A549 (cell line): ENCODE data around the gene UVRAG. TPM values are rescaled to one million over a fixed set of nuclear protein-coding genes. Genes with fewer than 3 reads are reported as not detected.
"Not testable (repeated sequence)": the region's sequence is repeated elsewhere in the genome, so short reads cannot be mapped to it uniquely, and the experiment has no call there.

ENCODE experiments used
- ATAC-seq, 2 experiments: fragments of 200-7000 bp in 1 of 2; fragments of >200 bp in 1 of 2; cut with Nextera tagmentation in 1 of 2; cut with Tn5 transposase in 1 of 2; 3 replicates each; pipeline versions ENCODE4 v1.8.0 to v1.9.1; 2018 to 2020; ENCODE audit warnings: mild to moderate bottlenecking in 1 of 2, moderate library complexity in 1 of 2
- CTCF ChIA-PET: fragments of 300-600 bp; sonication (Branson Sonifier 250); formaldehyde crosslinking; extraction: SDS; loops from one replicate; lab custom pipeline; 2021; ENCODE audit warnings: antibody characterized with exemption, inconsistent platforms; lab: Yijun Ruan, JAX
- POLR2A ChIA-PET: fragments of 350-600 bp; formaldehyde crosslinking; extraction: SDS; loops from one replicate; lab custom pipeline; 2021; ENCODE audit warnings: antibody characterized with exemption, inconsistent platforms; lab: Yijun Ruan, JAX
- DNase-seq, 2 experiments: peaks; one replicate each; pipeline versions ENCODE4 v3.0.0 to v3.0.0-alpha.2; 2011 to 2016; ENCODE audit warnings: low read depth in 1 of 2, low spot score in 1 of 2
- FAIRE-seq: peaks from 2 replicates; lab custom pipeline; 2011; peaks lifted over from hg19 to GRCh38; lab: Jason Lieb, UNC
- H3K27ac ChIP-seq, 2 experiments: fragments of >200 bp; sonication (Bioruptor Twin); formaldehyde crosslinking; 3 replicates each; pipeline ENCODE4 v1.5.1; 2016 to 2017
- H3K4me1 ChIP-seq: fragments of >200 bp; sonication (Bioruptor Twin); formaldehyde crosslinking; 3 replicates; pipeline ENCODE4 v1.6.1; 2016
- H3K4me2 ChIP-seq: fragments of >200 bp; sonication (Bioruptor Twin); formaldehyde crosslinking; 3 replicates; pipeline ENCODE4 v1.6.1; 2016
- H3K4me3 ChIP-seq: fragments of >200 bp; sonication (Bioruptor Twin); formaldehyde crosslinking; 3 replicates; pipeline ENCODE4 v1.5.1; 2016
- H3K9me3 ChIP-seq: fragments of >200 bp; sonication (Bioruptor Twin); formaldehyde crosslinking; 3 replicates; pipeline ENCODE4 v1.6.1; 2016
- ATOH8 ChIP-seq: fragments of 250-450 bp; sonication (Bioruptor Pico); IDR thresholded peaks from 2 replicates; pipeline ENCODE4 v1.5.0; 2020; ENCODE audit warnings: low read depth, mild to moderate bottlenecking, moderate library complexity
- CEBPB ChIP-seq, 2 experiments: fragments of >200 bp in 1 of 2; sonication (Bioruptor Twin) in 1 of 2; formaldehyde crosslinking in 1 of 2; IDR thresholded peaks; 2 replicates each; pipeline ENCODE4 v1.6.1; 2012 to 2016
- CTCF ChIP-seq: fragments of >200 bp; sonication (Bioruptor Twin); formaldehyde crosslinking; IDR thresholded peaks from 3 replicates; pipeline ENCODE4 v1.5.1; 2016
- EHMT2 ChIP-seq: fragments of 200-600 bp; sonication (generic); IDR thresholded peaks from 2 replicates; pipeline ENCODE4 v1.6.1; 2016; ENCODE audit warnings: antibody characterized with exemption, low read depth, mild to moderate bottlenecking, moderate library complexity
- ELK1 ChIP-seq: fragments of 150-350 bp; IDR thresholded peaks from 2 replicates; pipeline ENCODE4 v1.6.1; 2014; ENCODE audit warnings: low read depth, mild to moderate bottlenecking, low read length
- FOSB ChIP-seq: fragments of 250-450 bp; sonication (Bioruptor Pico); IDR thresholded peaks from 2 replicates; pipeline ENCODE4 v1.5.0; 2020; ENCODE audit warnings: mild to moderate bottlenecking, moderate library complexity
- FOSL2 ChIP-seq, 2 experiments: fragments of 450-650 bp in 1 of 2; fragments of >200 bp in 1 of 2; sonication (Bioruptor Twin) in 1 of 2; formaldehyde crosslinking; IDR thresholded peaks; 2 replicates each; pipeline versions ENCODE4 v1.5.0 to v1.6.1; 2016 to 2020; ENCODE audit warnings: mild to moderate bottlenecking in 1 of 2, moderate library complexity in 1 of 2
- FOXS1 ChIP-seq: fragments of 250-450 bp; sonication (Bioruptor Pico); IDR thresholded peaks from 2 replicates; pipeline ENCODE4 v1.5.0; 2020; ENCODE audit warnings: mild to moderate bottlenecking, moderate library complexity
- HOXA7 ChIP-seq: fragments of 250-450 bp; sonication (Bioruptor Pico); IDR thresholded peaks from 2 replicates; pipeline ENCODE4 v1.5.0; 2020; ENCODE audit warnings: mild to moderate bottlenecking, moderate library complexity
- HOXB5 ChIP-seq: fragments of 250-450 bp; sonication (Bioruptor Pico); IDR thresholded peaks from 2 replicates; pipeline ENCODE4 v1.5.0; 2020; ENCODE audit warnings: mild to moderate bottlenecking, moderate library complexity
- MYC ChIP-seq: IDR thresholded peaks from 2 replicates; pipeline ENCODE4 v1.6.1; 2012; ENCODE audit warnings: mild to moderate bottlenecking, inconsistent platforms, low read length, improper control_type of control experiment, borderline replicate concordance
- PBX3 ChIP-seq: IDR thresholded peaks from 2 replicates; pipeline ENCODE4 v1.6.1; 2012
- POLR2A ChIP-seq: IDR thresholded peaks from 2 replicates; pipeline ENCODE4 v1.6.1; 2012; ENCODE audit warnings: mild to moderate bottlenecking, low read length
- RARB ChIP-seq: fragments of 250-450 bp; sonication (Bioruptor Pico); IDR thresholded peaks from 2 replicates; pipeline ENCODE4 v1.8.0; 2021; ENCODE audit warnings: mild to moderate bottlenecking, moderate library complexity
- RCOR1 ChIP-seq: fragments of 150-350 bp; IDR thresholded peaks from 2 replicates; pipeline ENCODE4 v1.6.1; 2014; ENCODE audit warnings: antibody characterized with exemption, low read length, low read depth
- REST ChIP-seq: fragments of 200-600 bp; sonication (generic); IDR thresholded peaks from 2 replicates; pipeline ENCODE4 v1.6.1; 2016; ENCODE audit warnings: antibody characterized with exemption, mild to moderate bottlenecking, moderate library complexity
- SMC3 ChIP-seq: fragments of >200 bp; sonication (Bioruptor Twin); formaldehyde crosslinking; IDR thresholded peaks from 3 replicates; pipeline ENCODE4 v1.6.1; 2018; ENCODE audit warnings: inconsistent platforms
- TFCP2L1 ChIP-seq: fragments of 250-450 bp; sonication (Bioruptor Pico); IDR thresholded peaks from 2 replicates; pipeline ENCODE4 v1.5.0; 2021; ENCODE audit warnings: mild to moderate bottlenecking
- TP53 ChIP-seq: fragments of 250-450 bp; sonication (Bioruptor Pico); IDR thresholded peaks from 2 replicates; pipeline ENCODE4 v1.5.0; 2021; ENCODE audit warnings: mild to moderate bottlenecking, moderate library complexity
- ZC3H11A ChIP-seq: fragments of 450-650 bp; IDR thresholded peaks from 2 replicates; pipeline ENCODE4 v1.6.1; 2014; ENCODE audit warnings: antibody characterized with exemption, mild to moderate bottlenecking
- ZSCAN20 ChIP-seq: fragments of 250-450 bp; sonication (Bioruptor Pico); IDR thresholded peaks from 2 replicates; pipeline ENCODE4 v1.8.0; 2022; ENCODE audit warnings: mild to moderate bottlenecking, moderate library complexity
- WGBS: methylation state at CpG from one replicate; pipeline ENCODE4 v1.1.6; 2017; ENCODE audit errors: missing lambda C conversion rate; 5-methylcytosine and 5-hydroxymethylcytosine counted together
- polyA plus RNA-seq, 4 experiments: library from polyadenylated mRNA; depleted of rRNA in 3 of 4; stranded (reverse); fragments of >200 nt; fragmentation: RNase III in 1 of 4; extraction: RNeasy Plus Mini Kit Qiagen cat#74134 plus additional on column Dnase treatment in 1 of 4; gene quantifications; 2 replicates in 3 of 4; 3 replicates in 1 of 4; pipeline ENCODE4 v1.2.3, GENCODE V29; 2011 to 2017

Gene UVRAG
- polyA plus RNA-seq, 2 of the 4 experiments (the other 2 are of a cell fraction), result 6.1 to 14.1 TPM

- DNase-seq (no peak), ATAC-seq (no peak), FAIRE-seq (peak; percentile 28)
- H3K4me2 ChIP-seq, result peak overlapping the region; percentile 33; the same call in 2 of the 3 replicates
- H3K27ac ChIP-seq, result no peak overlapping the region
- H3K4me3 ChIP-seq, result no peak overlapping the region
- ChIA-PET POLR2A (no interaction called here), CTCF (interaction anchor here (1.0 kb wide), 1 partner anchor 184 kb away, joined by 5 read pairs; no protein-coding TSS in a partner anchor)
- peaks cover 30% of the 10 kb centered on the region for H3K4me1 ChIP-seq
- TF ChIP-seq CEBPB (IDR thresholded peaks at IDR 0.05), result no peak
- TF ChIP-seq CTCF, result no peak
- peaks cover 4% of the 10 kb centered on the region; the same call in 1 of the 3 replicates for H3K9me3 ChIP-seq
- 53% methylated on average over 2 of the region's 2 CpGs for WGBS
Observed at GRCh38 chr11:75968021-75968625, 153.1 kb downstream of the UVRAG start.

- Histone ChIP-seq H3K4me2 (no peak overlapping the region; the same call in 2 of the 3 replicates), H3K9me3 (peaks cover 7% of the 10 kb centered on the region; the same call in 1 of the 3 replicates), H3K27ac (no peak overlapping the region), H3K4me3 (no peak overlapping the region), H3K4me1 (peaks cover 30% of the 10 kb centered on the region)
- WGBS, result 50% methylated on average over 5 of the region's 5 CpGs
- no peak for FAIRE-seq
- POLR2A ChIA-PET, result no interaction called here
- CTCF ChIA-PET, result interaction anchor here (0.6 kb wide), 1 partner anchor 165 kb away, joined by 3 read pairs; no protein-coding TSS in a partner anchor
- peak in 1 of 2 experiments; percentile 2 for DNase-seq
- ATAC-seq, result no peak
- TF ChIP-seq ELK1, result no peak
- TF ChIP-seq FOSL2 (IDR thresholded peaks at IDR 0.05), result no peak
- TF ChIP-seq FOSL2 (CRISPR knock-in tag; IDR thresholded peaks at IDR 0.05), result no peak
- TF ChIP-seq FOXS1, result no peak
- TF ChIP-seq MYC, result no peak
- TF ChIP-seq POLR2A, result no peak
- no peak for TF ChIP-seq PBX3
- TF ChIP-seq TP53 (CRISPR knock-in tag), result no peak
- no peak for TF ChIP-seq TFCP2L1
- no peak for TF ChIP-seq ZC3H11A
- no peak for TF ChIP-seq REST
- TF ChIP-seq RCOR1, result no peak
- no peak for TF ChIP-seq FOSB (CRISPR knock-in tag)
- TF ChIP-seq SMC3, result no peak
- TF ChIP-seq RARB (CRISPR knock-in tag), result no peak
- TF ChIP-seq EHMT2, result no peak
- TF ChIP-seq HOXA7, result no peak
- no peak for TF ChIP-seq ATOH8 (CRISPR knock-in tag)
- no peak for TF ChIP-seq HOXB5 (CRISPR knock-in tag)
- no peak for TF ChIP-seq ZSCAN20 (CRISPR knock-in tag)
Observed at GRCh38 chr11:75969626-75970308, 154.8 kb downstream of the UVRAG start.

GRCh38 chr11:75973710-75974109 is 158.7 kb downstream of the UVRAG start:
- 84% methylated on average over 3 of the region's 3 CpGs for WGBS
- H3K4me2 ChIP-seq, H3K4me3 ChIP-seq, ATAC-seq, POLR2A ChIA-PET, H3K27ac ChIP-seq, DNase-seq, H3K4me1 ChIP-seq, FAIRE-seq, CTCF ChIA-PET, H3K9me3 ChIP-seq: not testable (repeated sequence)

- ATAC-seq, H3K27ac ChIP-seq, H3K4me3 ChIP-seq, H3K9me3 ChIP-seq, DNase-seq, H3K4me1 ChIP-seq, POLR2A ChIA-PET, H3K4me2 ChIP-seq, FAIRE-seq: not testable (repeated sequence)
- 83% methylated on average over 6 of the region's 6 CpGs for WGBS
- CTCF ChIA-PET, result interaction anchor here (0.8 kb wide), 1 partner anchor 9 kb away, joined by 6 read pairs; no protein-coding TSS in a partner anchor
Observed at GRCh38 chr11:75979075-75979474, 164.1 kb downstream of the UVRAG start.
